PC-3 (cell line): ENCODE results near the gene TP53BP1. TPM values are rescaled to one million over a fixed set of nuclear protein-coding genes. Genes with fewer than 3 reads are reported as not detected.

Experiments
- ATAC-seq: fragments of 200-7000 bp; cut with Tn5 transposase; 2 replicates; pipeline ENCODE4 v1.9.1; 2020; ENCODE audit warnings: mild to moderate bottlenecking, moderate library complexity
- BruUV-seq: library from RNA; stranded (reverse); fragments of 400-500 nt; replicated peaks from 2 replicates; lab custom pipeline; 2021; lab: Mats Ljungman, UMichigan
- CTCF ChIA-PET: fragments of 300-600 bp; sonication (Branson Sonifier 250); formaldehyde crosslinking; loops from one replicate; lab custom pipeline; 2022; ENCODE audit warnings: antibody characterized with exemption; lab: Charles Lee
- POLR2A ChIA-PET: fragments of 300-600 bp; sonication (Branson Sonifier 250); formaldehyde crosslinking; loops from one replicate; lab custom pipeline; 2022; ENCODE audit warnings: antibody characterized with exemption; ENCODE audit not compliant: unreplicated experiment; lab: Charles Lee
- DNase-seq: peaks from one replicate; pipeline ENCODE4 v3.0.0-alpha.2; 2015
- H2AFZ ChIP-seq: fragments of 300-600 bp; sonication (generic); 2 replicates; pipeline ENCODE4 v1.6.0; 2016; ENCODE audit warnings: antibody characterized with exemption, low read length
- H3F3A ChIP-seq: fragments of 300-600 bp; sonication (generic); one replicate; pipeline ENCODE4 v1.6.0; 2017; ENCODE audit warnings: antibody characterized with exemption, low read length, control low read depth, mild to moderate bottlenecking; ENCODE audit not compliant: unreplicated experiment
- H3K27ac ChIP-seq: fragments of 300-600 bp; sonication (generic); 2 replicates; pipeline ENCODE4 v1.5.1; 2016; ENCODE audit warnings: mild to moderate bottlenecking, low read length
- H3K27me3 ChIP-seq: fragments of 300-600 bp; sonication (generic); 2 replicates; pipeline ENCODE4 v1.6.1; 2016; ENCODE audit warnings: low read length, mixed read lengths
- H3K36me3 ChIP-seq: fragments of 300-600 bp; sonication (generic); 2 replicates; pipeline ENCODE4 v1.6.1; 2016; ENCODE audit warnings: low read depth, mixed run types, low read length, mixed read lengths
- H3K4me1 ChIP-seq: fragments of 300-600 bp; sonication (generic); 2 replicates; pipeline ENCODE4 v1.5.1; 2016; ENCODE audit warnings: low read length; ENCODE audit not compliant: insufficient read depth
- H3K4me2 ChIP-seq: fragments of 300-600 bp; sonication (generic); 2 replicates; pipeline ENCODE4 v1.6.0; 2016; ENCODE audit warnings: low read length
- H3K4me3 ChIP-seq: fragments of 300-600 bp; sonication (generic); 2 replicates; pipeline ENCODE4 v1.5.1; 2016; ENCODE audit warnings: mild to moderate bottlenecking, low read length, mixed read lengths
- H3K79me2 ChIP-seq: fragments of 300-600 bp; sonication (generic); 2 replicates; pipeline ENCODE4 v1.6.1; 2017; ENCODE audit warnings: low read length, mixed read lengths
- H3K9ac ChIP-seq: fragments of 300-600 bp; sonication (generic); 2 replicates; pipeline ENCODE4 v1.6.0; 2016; ENCODE audit warnings: mild to moderate bottlenecking, low read length
- H3K9me2 ChIP-seq: fragments of 300-600 bp; sonication (generic); replicated peaks from 2 replicates; pipeline ENCODE4 v1.6.1; 2016; ENCODE audit warnings: mixed run types, low read length, mixed read lengths
- H3K9me3 ChIP-seq: fragments of 300-600 bp; sonication (generic); 2 replicates; pipeline ENCODE4 v1.6.1; 2016; ENCODE audit warnings: low read length, mixed read lengths
- H4K20me1 ChIP-seq: fragments of 300-600 bp; sonication (generic); 2 replicates; pipeline ENCODE4 v1.6.1; 2016; ENCODE audit warnings: low read length, mixed read lengths
- CTCF ChIP-seq: fragments of 300-600 bp; sonication (generic); conservative IDR thresholded peaks from 2 replicates; pipeline ENCODE4 v1.5.1; 2017; ENCODE audit warnings: antibody characterized with exemption, low read depth, mild to moderate bottlenecking, low read length
- EZH2 ChIP-seq: fragments of 300-600 bp; sonication (generic); IDR thresholded peaks from one replicate; pipeline ENCODE4 v1.6.1; 2017; ENCODE audit warnings: antibody characterized with exemption, mild to moderate bottlenecking, low read length; ENCODE audit not compliant: unreplicated experiment
- EZH2phosphoT487 ChIP-seq: fragments of 300-600 bp; sonication (generic); IDR thresholded peaks from 2 replicates; pipeline ENCODE4 v1.6.1; 2018; ENCODE audit warnings: mild to moderate bottlenecking, antibody characterized with exemption, low read length, borderline replicate concordance
- intact Hi-C: fragments of 100-400 bp; cut with micrococcal nuclease; formaldehyde crosslinking; loops from 2 replicates; pipeline ENCODE4 v1.9.0; 2023
- total RNA-seq: library from RNA; depleted of rRNA; stranded (reverse); fragments of >200 nt; gene quantifications from 2 replicates; pipeline ENCODE4 v1.2.3, GENCODE V29; 2014

TP53BP1 gene
- total RNA-seq, 1 experiment from 2014 or later, result 55.7 TPM

GRCh38 chr15:43487271-43487895, 5.6 kb downstream of the TP53BP1 start:
- Histone ChIP-seq H4K20me1 (no peaks in the 10 kb centered on the region; the same call in 1 of the 2 replicates), H2AFZ (no peak overlapping the region), H3K36me3 (peaks cover 13% of the 10 kb centered on the region; the same call in 1 of the 2 replicates), H3K27ac (no peak overlapping the region), H3K4me3 (no peak overlapping the region), H3K79me2 (peaks cover 12% of the 10 kb centered on the region), H3F3A (peaks cover 7% of the 10 kb centered on the region), H3K9ac (no peak overlapping the region), H3K4me1 (peaks cover 9% of the 10 kb centered on the region; the same call in 1 of the 2 replicates), H3K9me2 (no peaks in the 10 kb centered on the region), H3K27me3 (no peaks in the 10 kb centered on the region), H3K9me3 (no peaks in the 10 kb centered on the region), H3K4me2 (no peak overlapping the region)
- BruUV-seq, result no TSS peak
- intact Hi-C loops, result no loop called here
- no peak for TF ChIP-seq CTCF
- TF ChIP-seq EZH2phosphoT487, result no peak
- TF ChIP-seq EZH2, result no peak
- ATAC-seq, result no peak
- DNase-seq, result no peak
- POLR2A ChIA-PET, result no interaction called here
- CTCF ChIA-PET, result interaction anchor here (0.6 kb wide), 2 partner anchors 32 to 111 kb away, joined by 3 to 4 read pairs; no protein-coding TSS in a partner anchor

- Histone ChIP-seq H3K4me2 (no peak overlapping the region), H3K36me3 (peaks cover 22% of the 10 kb centered on the region), H4K20me1 (no peaks in the 10 kb centered on the region; the same call in 1 of the 2 replicates), H3K4me3 (no peak overlapping the region), H2AFZ (no peak overlapping the region), H3F3A (peaks cover 7% of the 10 kb centered on the region), H3K4me1 (no peaks in the 10 kb centered on the region), H3K79me2 (no peaks in the 10 kb centered on the region), H3K9me3 (no peaks in the 10 kb centered on the region), H3K9me2 (no peaks in the 10 kb centered on the region), H3K27me3 (no peaks in the 10 kb centered on the region), H3K27ac (no peak overlapping the region), H3K9ac (no peak overlapping the region)
- intact Hi-C loops, result no loop called here
- DNase-seq (no peak), ATAC-seq (no peak)
- CTCF ChIA-PET, result interaction anchor here (0.6 to 0.7 kb wide), 2 partner anchors 30 to 70 kb away, joined by 3 to 5 read pairs; no protein-coding TSS in a partner anchor
- TF ChIP-seq CTCF (no peak), EZH2 (no peak), EZH2phosphoT487 (no peak)
- POLR2A ChIA-PET, result no interaction called here
- BruUV-seq, result no TSS peak
Observed at GRCh38 chr15:43484455-43484854, 8.5 kb downstream of the TP53BP1 start.
